ENCODE results near the gene SIX3. TPM values are rescaled to one million over a fixed set of nuclear protein-coding genes. Genes with fewer than 3 reads are reported as not detected.

Gene SIX3
- total RNA-seq, 2 donors from 2014 or later: 1.9 to 5.7 TPM

DNA sequence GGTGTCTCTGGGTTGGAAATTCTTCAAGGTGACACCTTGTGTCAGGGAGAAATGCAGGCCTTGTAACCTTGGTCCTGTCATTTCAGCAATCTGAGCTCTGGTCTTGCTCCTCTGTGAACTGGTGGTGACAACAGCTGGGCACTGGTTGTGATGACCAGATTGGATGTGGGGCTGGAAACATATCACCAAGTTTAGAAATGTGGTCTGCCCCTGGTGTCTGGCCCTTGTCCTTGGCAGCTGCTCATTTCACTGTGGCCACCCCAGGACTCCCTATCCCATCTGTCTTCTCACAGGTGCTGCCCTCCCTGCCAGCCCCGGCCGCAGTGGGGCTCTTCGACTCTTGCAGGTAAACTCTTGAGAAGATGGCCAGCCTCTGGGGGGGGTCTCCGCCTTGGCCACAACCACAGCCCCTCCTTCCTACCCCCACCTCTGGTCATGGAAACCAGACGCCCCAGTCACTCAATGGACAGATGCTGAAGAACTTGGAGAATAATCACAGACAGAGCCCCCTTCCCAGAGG, 20.7 kb downstream of the SIX3 start:
- no peak overlapping the region for H3K4me3 Mint-ChIP-seq
- no peaks in the 10 kb centered on the region for H3K36me3 Mint-ChIP-seq (ENCODE audit: low read depth)
- H3K4me1 ChIP-seq (ENCODE audit: control insufficient read depth, insufficient read depth, low read length): no peaks in the 10 kb centered on the region
- no peaks in the 10 kb centered on the region for H3K36me3 ChIP-seq (ENCODE audit: control insufficient read depth, insufficient read depth, low read length)
- H3K27ac ChIP-seq (ENCODE audit: low read depth, low read length): no peak overlapping the region
- peaks cover 9% of the 10 kb centered on the region for H3K4me1 Mint-ChIP-seq
- TF ChIP-seq CTCF (conservative IDR thresholded peaks at IDR 0.05): no peak
- peaks cover 39% of the 10 kb centered on the region for H3K27me3 ChIP-seq (ENCODE audit: control insufficient read depth, insufficient read depth, low read length, poor library complexity, severe bottlenecking)
- no peaks in the 10 kb centered on the region for H3K9me3 ChIP-seq (ENCODE audit: control insufficient read depth, low read length)
- H3K27me3 Mint-ChIP-seq (ENCODE audit: insufficient read depth): peaks cover 65% of the 10 kb centered on the region
- peak; percentile 26 for DNase-seq
- H3K4me3 ChIP-seq (ENCODE audit: low read length): no peak overlapping the region
- H3K9me3 Mint-ChIP-seq: no peaks in the 10 kb centered on the region
- H3K27ac Mint-ChIP-seq: no peak overlapping the region
- H3K9ac ChIP-seq (ENCODE audit: extremely low read depth, low read length, poor library complexity, severe bottlenecking): no peak overlapping the region
- 90 to 100% methylated on average over 2 to 5 of the region's 5 CpGs for whole genome bisulfite sequencing, 2 experiments (ENCODE audit: insufficient coverage in 1 of 2, insufficient read length in 1 of 2)

DNA sequence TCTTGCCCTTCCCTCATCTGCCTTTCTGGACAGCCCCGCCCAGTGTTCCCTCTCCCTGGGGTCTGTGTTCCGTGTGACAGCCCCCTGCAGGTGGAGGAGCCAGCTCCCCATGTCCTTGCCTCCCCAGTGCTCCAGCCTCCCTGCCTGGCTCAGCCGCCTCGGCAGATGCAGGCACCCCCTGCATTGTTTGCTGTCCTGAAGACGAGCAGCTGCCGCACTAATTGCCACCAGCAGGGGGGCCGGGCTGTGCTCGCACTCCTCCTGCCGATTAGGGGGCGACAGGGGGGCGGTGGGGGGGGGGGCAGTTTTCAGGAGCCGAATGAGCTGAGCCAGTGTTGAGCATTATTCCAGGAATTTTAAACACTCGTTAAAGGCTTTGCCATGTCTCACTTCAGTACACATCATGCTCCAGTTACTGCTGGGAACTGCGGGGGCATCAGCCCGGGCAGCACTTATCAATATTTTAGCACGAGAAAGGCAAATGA, 23.3 kb downstream of the SIX3 start:
- Histone ChIP-seq H3K9me3 (ENCODE audit: control insufficient read depth, low read length) (no peaks in the 10 kb centered on the region), H3K27ac (ENCODE audit: low read depth, low read length) (no peak overlapping the region), H3K36me3 (ENCODE audit: control insufficient read depth, insufficient read depth, low read length) (no peaks in the 10 kb centered on the region), H3K27me3 (ENCODE audit: control insufficient read depth, insufficient read depth, low read length, poor library complexity, severe bottlenecking) (peaks cover 25% of the 10 kb centered on the region), H3K4me1 (ENCODE audit: control insufficient read depth, insufficient read depth, low read length) (no peaks in the 10 kb centered on the region), H3K9ac (ENCODE audit: extremely low read depth, low read length, poor library complexity, severe bottlenecking) (no peak overlapping the region), H3K4me3 (ENCODE audit: low read length) (no peak overlapping the region)
- Mint-ChIP-seq H3K36me3 (ENCODE audit: low read depth) (no peaks in the 10 kb centered on the region), H3K4me3 (no peak overlapping the region), H3K4me1 (peaks cover 9% of the 10 kb centered on the region), H3K27me3 (ENCODE audit: insufficient read depth) (peaks cover 48% of the 10 kb centered on the region), H3K27ac (no peak overlapping the region), H3K9me3 (no peaks in the 10 kb centered on the region)
- DNase-seq: peak; percentile 86
- WGBS, 2 experiments (ENCODE audit: insufficient coverage in 1 of 2, insufficient read length in 1 of 2): 28 to 50% methylated on average over 7 to 16 of the region's 16 CpGs
- TF ChIP-seq CTCF (conservative IDR thresholded peaks at IDR 0.05): peak; percentile 74

DNA sequence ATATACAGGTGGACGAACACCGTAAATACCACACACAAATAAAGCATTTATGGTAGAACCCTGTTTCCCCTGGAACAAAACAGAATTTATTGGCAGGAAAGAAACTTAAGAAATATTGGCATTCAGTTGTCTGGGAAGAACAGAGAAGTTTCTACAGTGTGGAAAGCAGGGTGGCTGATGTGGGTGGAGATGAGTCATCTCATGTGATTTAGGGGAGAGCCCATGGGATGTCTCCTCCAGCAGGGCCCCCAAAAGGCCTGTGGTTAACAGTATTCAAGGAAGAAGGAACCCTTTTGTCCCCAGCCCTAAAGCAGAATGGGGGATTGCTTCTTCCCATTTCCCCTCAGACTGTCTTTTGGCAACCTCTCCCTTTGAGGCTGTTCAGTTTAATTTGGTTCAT, 24.2 kb downstream of the SIX3 start:
- Histone ChIP-seq H3K27ac (ENCODE audit: low read depth, low read length) (no peak overlapping the region), H3K9me3 (ENCODE audit: control insufficient read depth, low read length) (no peaks in the 10 kb centered on the region), H3K9ac (ENCODE audit: extremely low read depth, low read length, poor library complexity, severe bottlenecking) (no peak overlapping the region), H3K36me3 (ENCODE audit: control insufficient read depth, insufficient read depth, low read length) (no peaks in the 10 kb centered on the region), H3K4me3 (ENCODE audit: low read length) (no peak overlapping the region), H3K4me1 (ENCODE audit: control insufficient read depth, insufficient read depth, low read length) (no peaks in the 10 kb centered on the region), H3K27me3 (ENCODE audit: control insufficient read depth, insufficient read depth, low read length, poor library complexity, severe bottlenecking) (peaks cover 20% of the 10 kb centered on the region)
- Mint-ChIP-seq H3K27ac (no peak overlapping the region), H3K4me3 (no peak overlapping the region), H3K36me3 (ENCODE audit: low read depth) (no peaks in the 10 kb centered on the region), H3K4me1 (peaks cover 11% of the 10 kb centered on the region), H3K27me3 (ENCODE audit: insufficient read depth) (peaks cover 41% of the 10 kb centered on the region), H3K9me3 (no peaks in the 10 kb centered on the region)
- no peak for TF ChIP-seq CTCF (conservative IDR thresholded peaks at IDR 0.05)
- no peak for DNase-seq
- WGBS, 2 experiments (ENCODE audit: insufficient coverage in 1 of 2, insufficient read length in 1 of 2): 100% methylated on average over 2 of the region's 2 CpGs; no CpG with 5 or more reads in 1 of the 2 experiments

Data from endodermal cell (in vitro differentiated cells).